HG03469 (cell line): ENCODE data around the gene COBLL1.
"Not testable (repeated sequence)": the region's sequence is repeated elsewhere in the genome, so short reads cannot be mapped to it uniquely, and the experiment has no call there.

Experiments used
- ATAC-seq: cut with Tn5 transposase; IDR thresholded peaks from one replicate; pipeline ENCODE4 v1.9.1; 2021; ENCODE audit warnings: mild to moderate bottlenecking, moderate library complexity, moderate number of reproducible peaks; ENCODE audit not compliant: unreplicated experiment

COBLL1 gene, protein sequence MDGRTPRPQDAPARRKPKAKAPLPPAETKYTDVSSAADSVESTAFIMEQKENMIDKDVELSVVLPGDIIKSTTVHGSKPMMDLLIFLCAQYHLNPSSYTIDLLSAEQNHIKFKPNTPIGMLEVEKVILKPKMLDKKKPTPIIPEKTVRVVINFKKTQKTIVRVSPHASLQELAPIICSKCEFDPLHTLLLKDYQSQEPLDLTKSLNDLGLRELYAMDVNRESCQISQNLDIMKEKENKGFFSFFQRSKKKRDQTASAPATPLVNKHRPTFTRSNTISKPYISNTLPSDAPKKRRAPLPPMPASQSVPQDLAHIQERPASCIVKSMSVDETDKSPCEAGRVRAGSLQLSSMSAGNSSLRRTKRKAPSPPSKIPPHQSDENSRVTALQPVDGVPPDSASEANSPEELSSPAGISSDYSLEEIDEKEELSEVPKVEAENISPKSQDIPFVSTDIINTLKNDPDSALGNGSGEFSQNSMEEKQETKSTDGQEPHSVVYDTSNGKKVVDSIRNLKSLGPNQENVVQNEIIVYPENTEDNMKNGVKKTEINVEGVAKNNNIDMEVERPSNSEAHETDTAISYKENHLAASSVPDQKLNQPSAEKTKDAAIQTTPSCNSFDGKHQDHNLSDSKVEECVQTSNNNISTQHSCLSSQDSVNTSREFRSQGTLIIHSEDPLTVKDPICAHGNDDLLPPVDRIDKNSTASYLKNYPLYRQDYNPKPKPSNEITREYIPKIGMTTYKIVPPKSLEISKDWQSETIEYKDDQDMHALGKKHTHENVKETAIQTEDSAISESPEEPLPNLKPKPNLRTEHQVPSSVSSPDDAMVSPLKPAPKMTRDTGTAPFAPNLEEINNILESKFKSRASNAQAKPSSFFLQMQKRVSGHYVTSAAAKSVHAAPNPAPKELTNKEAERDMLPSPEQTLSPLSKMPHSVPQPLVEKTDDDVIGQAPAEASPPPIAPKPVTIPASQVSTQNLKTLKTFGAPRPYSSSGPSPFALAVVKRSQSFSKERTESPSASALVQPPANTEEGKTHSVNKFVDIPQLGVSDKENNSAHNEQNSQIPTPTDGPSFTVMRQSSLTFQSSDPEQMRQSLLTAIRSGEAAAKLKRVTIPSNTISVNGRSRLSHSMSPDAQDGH

DNA sequence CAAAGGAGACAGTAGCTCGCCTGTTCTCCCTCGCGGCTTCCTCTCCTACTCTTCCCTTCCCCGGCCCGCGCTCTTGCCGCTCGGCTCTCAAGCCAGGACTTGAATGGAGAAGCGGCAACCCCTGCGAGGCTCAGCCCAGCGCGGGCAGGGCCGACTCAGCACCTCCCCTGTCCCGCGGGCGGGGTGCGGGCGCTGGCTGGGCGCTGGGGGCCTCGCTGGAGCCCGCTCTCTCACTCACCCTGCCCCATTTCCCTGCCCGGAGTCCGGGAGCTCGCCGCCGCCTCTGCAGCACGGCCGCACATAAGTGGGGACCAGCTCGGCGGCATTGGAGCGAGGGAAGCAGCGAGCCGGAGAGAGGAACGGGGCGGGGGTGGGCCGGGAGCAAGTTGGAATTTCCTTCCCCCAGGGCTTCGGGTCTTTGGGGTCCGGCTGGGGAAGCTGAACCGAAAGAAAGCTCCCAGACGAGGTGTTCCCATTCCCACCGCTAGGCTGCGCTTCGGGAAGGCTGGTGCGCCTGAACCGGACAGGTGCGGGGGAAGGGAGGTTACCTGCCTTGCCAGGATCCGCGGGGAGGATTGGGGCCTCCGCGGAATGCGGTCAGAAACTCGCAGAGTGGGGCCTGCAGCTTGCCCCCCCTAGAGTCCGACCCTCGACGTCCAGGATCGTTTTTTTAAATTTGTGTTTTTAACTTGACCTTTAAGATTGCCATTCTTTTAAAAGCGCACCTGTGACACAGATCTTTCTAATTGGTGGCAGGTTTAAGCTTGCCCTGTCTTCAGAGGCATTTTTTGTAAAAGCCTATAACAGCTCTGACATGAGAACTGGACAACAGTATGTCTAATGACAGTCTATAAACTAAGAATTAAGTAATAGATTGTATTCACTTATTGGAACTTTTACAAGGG lies at the start of gene COBLL1:
TSS of gene COBLL1 (minus strand) at position 105 of the 905 bp plus-strand sequence. CDS start 627 bp downstream, outside the sequence.
- ATAC-seq = no peak

DNA sequence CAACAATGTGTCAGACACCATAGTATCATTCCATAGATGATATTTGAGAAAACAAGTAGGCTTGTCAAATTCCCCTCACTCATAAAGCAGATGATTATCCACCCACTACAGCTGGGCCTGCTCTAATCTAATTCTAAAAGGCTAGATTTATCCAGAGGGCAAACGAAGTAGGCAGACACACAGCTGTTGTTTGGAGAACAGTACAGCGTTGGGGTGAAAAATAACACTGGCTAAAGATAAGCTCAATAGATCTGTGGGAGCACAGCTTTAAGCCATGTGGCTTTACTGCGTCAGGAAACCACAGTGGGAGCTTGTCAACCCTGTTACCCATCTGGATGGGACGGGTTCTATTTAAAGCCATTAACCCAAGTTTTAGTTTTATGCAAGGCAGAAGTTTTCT lies 48.9 kb upstream of the COBLL1 start:
- ATAC-seq = no peak

DNA sequence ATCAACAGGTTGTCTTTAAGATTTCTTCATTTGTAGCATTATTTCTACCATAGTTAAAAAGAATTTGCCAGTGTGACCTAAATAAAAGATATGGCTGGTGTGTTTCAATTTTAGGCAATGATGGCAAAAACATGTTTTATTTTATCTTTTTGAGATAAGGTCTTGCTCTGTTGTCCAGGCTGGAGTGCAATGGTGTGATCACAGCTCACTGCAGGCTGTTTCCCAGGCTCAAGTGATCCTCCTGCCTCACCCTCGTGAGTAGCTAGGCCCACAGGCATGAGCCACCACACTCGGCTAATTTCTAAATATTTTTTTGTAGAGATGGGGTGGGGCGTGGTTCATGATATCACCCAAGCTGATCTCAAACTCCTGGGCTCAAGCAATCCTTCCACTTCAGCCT lies 47.0 kb upstream of the COBLL1 start:
- ATAC-seq = no peak

DNA sequence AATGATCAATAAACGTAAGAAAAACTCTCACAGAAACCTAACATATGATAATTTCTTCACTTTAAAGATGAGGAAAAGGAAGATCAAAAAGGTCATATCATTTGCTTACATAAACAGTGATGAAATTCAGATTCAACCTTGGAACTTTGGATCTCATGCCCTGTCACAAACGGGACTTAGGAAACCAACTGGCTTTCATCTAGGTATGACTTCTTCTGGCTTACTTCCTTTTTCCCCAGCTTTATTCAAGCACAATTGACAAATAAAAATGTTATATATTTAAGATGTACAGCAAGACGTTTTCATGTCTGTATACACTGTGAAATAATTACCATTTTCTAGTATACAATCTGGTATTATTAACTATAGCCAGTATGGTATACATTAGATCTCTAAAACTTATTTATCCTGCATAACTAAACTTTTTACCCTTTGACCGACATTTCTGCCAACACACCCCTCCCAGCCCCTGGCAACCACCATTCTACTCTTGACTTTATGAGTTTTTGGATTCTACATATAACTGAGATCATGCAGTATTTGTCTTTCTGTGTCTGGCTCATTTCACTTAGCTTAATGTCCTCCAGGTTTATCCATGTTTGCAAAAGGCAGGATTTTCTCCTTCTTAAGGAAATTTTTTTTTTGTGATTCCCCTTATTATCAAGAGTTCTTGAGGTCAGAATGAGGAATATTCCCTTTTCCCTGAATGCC lies 46.0 kb upstream of the COBLL1 start:
- no peak for ATAC-seq

DNA sequence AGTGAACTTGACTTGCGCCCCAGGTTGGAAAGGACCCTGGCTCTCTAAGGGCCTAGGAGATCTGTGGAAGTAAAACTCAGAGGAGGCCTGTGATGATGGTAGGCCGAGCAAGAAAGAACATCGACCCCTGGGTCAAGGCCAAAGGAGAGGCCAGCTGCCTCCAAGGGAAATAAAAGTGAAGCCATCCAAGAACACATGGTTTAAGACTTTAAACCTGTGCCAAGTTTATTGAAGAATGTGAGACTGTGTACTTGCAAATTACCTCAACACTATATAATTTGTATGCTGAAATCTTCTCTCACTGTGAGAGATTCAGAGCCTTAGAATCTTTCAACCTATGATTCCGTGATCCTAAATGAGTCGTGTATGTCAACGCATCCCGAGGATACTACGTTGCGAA lies 40.7 kb upstream of the COBLL1 start:
- no peak for ATAC-seq

DNA sequence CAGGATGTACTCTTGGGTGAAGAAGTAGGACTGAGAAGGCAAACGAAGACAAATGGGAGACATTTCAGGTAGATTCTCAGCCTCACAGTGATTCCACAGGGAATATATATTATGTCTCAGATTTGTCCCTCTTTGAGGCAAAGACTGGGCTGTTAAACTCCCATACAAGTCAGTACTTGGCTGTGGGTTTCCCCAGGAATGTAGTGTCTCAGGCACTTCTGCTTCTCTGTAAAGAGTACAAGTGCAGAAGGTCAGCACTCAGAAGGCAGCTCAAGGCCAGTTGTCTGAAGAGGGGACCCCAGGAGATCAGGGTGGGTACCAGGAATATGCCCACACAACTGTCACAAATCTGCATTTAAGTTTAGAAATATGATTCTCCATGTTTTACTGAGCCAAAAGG lies 39.9 kb upstream of the COBLL1 start:
- no peak for ATAC-seq

DNA sequence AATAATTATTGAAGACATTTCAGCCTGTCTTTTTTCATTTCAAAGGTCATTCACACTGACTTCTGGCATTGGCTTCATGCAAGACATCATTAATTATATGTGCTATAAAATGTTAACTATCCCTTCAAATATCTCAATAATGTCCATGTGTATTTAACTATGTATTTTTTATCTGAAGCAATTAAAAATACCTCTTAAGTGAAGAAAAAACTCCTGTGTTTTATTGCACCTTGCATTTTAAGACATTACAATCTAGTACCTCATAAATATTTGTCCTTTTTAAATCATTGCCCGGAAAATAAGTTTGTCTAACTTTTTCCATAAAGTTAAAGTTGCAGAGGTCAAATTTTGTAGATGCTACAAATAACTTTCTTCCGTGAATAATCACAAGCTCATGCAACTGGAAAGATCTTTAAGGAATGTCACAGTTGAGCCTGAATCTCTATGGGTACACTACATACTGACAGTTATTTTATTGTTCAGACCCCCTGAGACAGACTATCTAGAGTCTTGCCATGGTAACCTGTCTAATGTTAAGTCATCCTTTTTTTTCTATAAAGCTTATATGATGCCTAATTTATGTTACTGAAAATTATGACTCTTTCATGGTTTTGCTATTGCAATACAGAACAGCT lies 38.4 kb upstream of the COBLL1 start:
- ATAC-seq = no peak

DNA sequence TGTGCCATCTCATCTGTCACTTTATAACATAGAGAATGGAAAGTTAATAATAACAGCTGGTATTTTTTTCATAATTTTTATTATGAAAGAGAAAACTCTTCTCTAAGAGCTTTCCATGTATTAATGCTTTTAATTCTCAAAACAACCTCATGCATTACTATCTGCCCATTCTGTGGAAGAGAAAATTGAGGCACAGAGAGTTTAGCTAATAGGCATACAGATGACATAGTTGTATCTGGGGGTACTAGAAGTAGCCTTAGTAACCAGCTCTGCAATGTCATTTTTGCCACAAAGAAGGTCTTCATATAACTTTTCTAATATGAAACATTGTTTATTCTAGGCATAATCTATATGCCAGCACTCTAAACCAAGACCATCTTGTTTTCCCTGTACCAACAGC lies 36.3 kb upstream of the COBLL1 start:
- ATAC-seq = no peak

DNA sequence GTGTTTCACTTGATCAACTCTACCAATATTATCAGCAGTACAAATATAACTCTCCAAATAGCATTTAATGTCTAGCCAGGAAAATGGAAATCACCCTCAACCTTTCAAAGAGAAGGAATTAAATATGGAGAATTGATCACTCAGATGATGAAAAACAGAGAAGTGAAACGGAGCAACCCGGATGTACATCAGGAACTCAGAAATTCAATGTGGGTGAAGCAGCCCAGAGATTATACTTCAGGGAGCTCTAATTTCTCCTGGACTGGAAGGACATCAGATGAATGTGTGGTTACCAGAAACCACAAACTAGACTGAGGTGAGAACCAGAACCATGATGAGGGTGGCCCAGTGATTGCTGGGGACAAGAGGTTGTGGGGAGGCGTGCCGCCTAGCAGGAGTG lies 35.5 kb upstream of the COBLL1 start:
- no peak for ATAC-seq

DNA sequence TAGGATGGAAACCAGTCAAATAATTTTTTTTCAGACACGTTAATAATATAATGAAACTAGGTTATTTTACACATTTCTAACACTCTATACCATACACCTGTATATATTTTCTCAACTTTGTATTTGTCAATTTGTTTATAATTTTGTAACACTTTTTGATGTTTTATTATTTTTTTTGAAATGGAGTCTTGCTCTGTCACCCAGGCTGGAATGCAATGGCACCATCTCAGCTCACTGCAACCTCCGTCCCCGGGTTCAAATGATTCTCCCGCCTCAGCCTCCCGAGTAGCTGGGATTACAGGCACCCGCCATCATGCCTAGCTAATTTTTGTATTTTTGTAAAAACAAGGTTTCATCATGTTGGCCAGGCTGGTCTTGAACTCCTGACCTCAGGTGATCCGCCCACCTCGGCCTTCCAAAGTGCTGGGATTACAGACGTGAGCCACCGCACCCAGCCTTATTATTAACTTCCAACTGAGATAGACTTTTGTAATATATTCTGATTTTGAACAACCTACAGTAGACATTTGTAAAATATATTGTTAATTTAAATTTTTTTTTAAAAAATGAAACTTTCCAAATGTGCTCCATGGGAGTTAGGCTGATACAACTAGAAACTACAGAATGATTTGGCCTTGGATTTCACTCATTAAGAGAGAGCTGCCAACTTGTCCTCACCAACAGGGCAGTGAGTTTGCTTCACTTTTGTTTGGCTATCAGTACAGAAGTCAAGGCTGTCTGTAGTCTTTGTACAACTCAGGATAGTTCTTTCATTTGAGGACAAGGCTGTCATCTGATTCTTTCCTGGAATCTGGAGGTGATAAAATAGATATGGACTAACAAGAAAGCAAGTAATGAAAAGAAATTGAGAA lies 33.9 kb upstream of the COBLL1 start:
- no peak for ATAC-seq

DNA sequence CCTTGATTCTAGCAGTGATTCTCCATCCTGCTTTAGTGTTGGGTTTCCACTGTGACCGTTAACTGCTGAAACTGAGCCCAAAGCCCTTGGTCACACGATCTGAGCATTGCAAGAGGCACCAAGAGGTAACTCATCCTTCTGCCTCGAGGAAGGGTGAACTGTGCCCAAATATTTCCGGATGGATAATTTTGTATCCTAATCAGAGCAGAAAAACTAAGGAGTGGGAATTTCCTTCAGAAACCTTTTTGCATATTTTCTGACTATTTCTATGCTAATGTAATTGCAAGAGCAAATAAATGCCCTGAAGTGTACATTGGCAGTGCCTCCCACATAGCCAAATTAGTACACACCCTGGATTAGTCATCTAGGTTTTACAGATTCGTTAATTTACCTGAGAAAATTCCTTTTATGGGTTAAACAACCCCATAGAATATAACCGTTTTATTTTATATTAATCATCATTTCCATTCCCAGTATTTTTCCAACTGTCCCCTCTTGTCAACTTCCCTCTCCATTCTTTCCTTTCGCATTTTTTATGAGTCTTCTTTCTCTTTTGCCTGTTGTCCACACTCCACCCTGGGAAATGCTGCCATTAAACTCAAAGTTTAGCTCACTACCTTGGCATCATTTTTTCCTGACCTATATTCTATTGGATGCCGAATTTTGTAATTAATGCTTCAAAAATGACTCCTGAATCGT lies 31.7 kb upstream of the COBLL1 start:
- ATAC-seq = no peak

DNA sequence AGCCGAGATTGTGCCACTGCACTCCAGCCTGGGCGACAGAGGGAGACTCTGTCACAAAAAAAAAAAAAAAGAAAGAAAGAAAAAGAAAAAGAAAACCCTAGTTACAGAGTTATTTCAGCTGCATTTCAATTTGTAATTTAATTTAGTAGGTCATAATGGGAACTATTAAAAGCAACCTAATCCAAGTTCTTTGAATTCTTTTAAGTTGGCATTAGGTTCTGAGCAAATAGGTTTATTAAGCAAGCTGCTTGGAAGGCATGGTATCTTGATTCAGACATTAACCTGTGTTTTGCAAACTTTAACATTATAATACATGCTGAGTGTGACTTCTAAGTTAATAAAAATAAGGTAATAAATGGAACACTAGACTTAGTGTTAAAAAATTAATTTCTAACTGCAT lies 29.8 kb upstream of the COBLL1 start:
- no peak for ATAC-seq

DNA sequence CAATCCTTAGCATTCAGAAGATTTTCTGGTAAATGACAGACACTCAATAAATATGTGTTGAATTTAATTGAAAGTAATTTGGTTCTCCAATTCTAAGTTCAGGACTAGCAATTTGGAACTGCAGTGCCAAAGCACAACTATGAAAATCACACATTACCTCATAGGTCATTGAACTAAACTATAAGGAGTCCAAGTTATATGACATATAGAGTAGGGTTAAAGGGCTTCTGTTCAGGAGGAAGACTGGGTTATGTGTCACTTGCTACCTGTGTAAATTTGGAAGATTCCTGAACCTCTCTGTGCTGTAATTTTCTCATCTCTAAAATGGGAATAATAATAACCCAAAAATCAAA lies 27.8 kb upstream of the COBLL1 start:
- no peak for ATAC-seq

DNA sequence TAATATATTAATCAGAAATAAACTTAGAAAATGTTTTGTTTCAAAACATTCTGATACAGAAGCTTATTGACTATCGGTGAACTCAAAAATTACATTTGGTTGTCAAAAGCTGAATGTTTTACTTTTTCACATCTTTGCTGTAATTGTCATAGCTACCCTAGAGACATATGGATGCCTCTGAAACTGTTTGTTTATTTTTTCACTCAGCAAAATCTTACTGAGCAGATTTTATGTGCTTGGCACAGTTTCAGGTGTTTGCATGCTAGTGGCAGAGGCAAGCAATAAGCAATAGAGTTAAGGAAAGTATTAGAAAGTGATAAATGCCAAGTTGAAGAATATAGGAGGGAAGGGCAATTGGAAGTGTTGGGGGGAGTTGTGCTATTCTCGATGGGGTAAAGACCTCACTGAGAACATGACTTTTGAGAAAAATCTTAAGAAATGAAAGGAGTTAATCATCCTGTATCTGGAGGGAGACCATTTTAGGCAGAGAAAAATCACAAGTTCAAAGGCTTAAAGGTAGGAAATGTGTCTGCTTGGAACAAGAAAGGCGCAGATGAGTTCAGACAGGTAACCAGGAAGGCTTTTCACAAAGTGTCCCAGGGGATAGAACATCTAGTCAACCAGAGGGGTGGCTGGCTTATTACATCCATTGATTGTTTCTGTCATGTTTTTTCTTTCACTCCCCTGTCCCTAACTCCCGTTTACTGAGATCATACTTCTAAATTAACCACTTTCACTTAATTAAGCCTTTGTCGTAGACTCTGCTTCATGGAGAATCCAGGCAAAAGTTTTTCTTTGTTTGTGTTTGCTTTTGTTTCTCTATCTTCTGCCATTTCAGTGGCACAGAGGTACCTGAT lies 27.2 kb upstream of the COBLL1 start:
- ATAC-seq = no peak

DNA sequence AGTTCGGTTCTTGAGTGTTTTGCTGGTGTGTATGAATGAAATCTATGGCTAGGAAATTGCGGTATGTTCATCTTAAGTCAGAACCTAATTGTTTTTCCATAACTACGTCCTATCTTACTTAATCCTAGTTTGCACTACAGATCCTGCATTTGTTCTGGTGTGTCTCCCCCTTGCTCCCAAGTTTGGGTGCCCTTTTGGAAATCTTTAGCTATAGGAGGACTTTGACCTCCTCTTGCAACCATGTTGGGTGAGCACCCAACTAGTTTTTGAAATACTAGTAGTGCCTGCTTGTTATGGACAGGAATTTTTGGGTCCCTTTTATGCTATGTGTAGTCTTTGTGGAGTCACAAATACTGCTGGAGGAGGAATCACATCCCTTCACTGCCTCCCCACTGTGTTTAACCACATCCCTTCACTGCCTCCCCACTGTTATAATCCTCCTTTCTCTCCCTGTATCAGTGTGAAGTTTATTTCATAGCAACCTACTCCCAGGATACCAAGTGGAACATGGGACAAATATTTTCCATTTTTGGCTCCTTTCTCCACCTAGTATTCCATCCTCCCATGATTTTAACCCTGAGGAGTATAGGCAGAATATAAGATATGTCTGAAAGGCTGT lies 26.3 kb upstream of the COBLL1 start:
- ATAC-seq = no peak

DNA sequence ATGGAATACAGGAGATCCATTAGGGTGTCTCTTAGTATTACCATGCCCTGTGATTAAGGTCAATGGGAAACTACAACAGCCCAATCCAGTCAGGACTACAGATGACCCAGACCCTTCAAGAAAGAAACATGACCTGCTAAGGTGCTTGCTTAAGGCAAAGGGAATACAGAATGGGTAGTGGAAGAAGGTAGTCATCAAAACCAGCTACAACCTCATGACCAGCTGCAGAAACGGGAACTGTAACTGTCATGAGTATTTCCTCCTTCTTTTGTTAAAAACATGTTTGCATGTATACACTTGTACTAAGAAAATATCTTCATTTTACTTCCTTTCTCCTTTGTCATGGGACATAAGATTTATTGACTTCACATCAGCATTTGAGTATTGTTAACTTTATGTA lies 24.8 kb upstream of the COBLL1 start:
- ATAC-seq = not testable (repeated sequence)

DNA sequence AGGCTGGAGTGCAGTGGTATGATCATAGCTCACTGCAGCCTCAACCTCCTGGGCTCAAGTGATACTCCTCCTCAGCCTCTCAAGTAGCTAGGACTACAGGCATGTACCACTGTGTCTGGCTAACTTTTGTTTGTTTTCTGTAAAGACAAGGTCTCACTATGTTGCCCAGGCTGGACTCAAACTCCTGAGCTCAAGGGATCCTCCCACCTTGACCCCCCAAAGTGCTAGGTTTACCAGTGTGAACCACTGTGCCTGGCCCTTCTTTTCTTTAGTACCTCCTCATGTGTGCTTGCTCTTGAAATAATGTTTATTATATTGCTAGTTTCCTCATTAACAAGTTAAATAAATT lies 19.0 kb upstream of the COBLL1 start:
- ATAC-seq = no peak
